ENCODE results near the gene DLG1. TPM values are rescaled to one million over a fixed set of nuclear protein-coding genes. Genes with fewer than 3 reads are reported as not detected.

The DLG1 gene
- total RNA-seq, 4 donors from 2014 or later: 134 to 211 (median 152) TPM

GRCh38 chr3:197030379-197031314 lies 267.8 kb downstream of the DLG1 start:
- WGBS, 2 donors (ENCODE audit: low coverage in 1 of 2): 87 to 88% methylated on average over 9 to 32 of the region's 33 CpGs
- H3K4me3 ChIP-seq: no peak overlapping the region
- peaks cover 5 to 31% (median 16%) of the 10 kb centered on the region in 4 donors for H3K4me1 ChIP-seq
- in situ Hi-C loops (cut with MboI; ENCODE audit: low pct_ligation_motif_present in 1 of 4, low pct_unique_long_range_greater_than_20kb in 1 of 4, low sequenced_read_pairs in 3 of 4): no loop called here
- no peaks in the 10 kb centered on the region for H3K36me3 ChIP-seq
- no peaks in the 10 kb centered on the region for H3K9me3 ChIP-seq
- no peak for DNase-seq
- peak overlapping the region in 3 of 4 donors; percentile 0 to 30 (median 16) for H3K27ac ChIP-seq
- TF ChIP-seq EP300 (IDR thresholded peaks at IDR 0.05; ENCODE audit: low read depth): no peak
- no peak for TF ChIP-seq CTCF (IDR thresholded peaks at IDR 0.05)
- TF ChIP-seq POLR2AphosphoS5 (IDR thresholded peaks at IDR 0.05): no peak
- TF ChIP-seq POLR2A (IDR thresholded peaks at IDR 0.05): no peak
- peaks cover 9% of the 10 kb centered on the region for H3K27me3 ChIP-seq
- intact Hi-C loops (cut with DNase I; ENCODE audit: low total_unique reads): no loop called here

- peak; percentile 72 for DNase-seq
- Histone ChIP-seq H3K4me3 (peak within 1 kb of the TSS; percentile 18 to 67 (median 56)), H3K36me3 (no peaks in the 10 kb centered on the region), H3K9me3 (no peaks in the 10 kb centered on the region), H3K4me1 (peaks cover 5 to 31% (median 16%) of the 10 kb centered on the region in 4 donors), H3K27ac (peak within 1 kb of the TSS; percentile 7 to 43 (median 34)), H3K27me3 (peaks cover 9% of the 10 kb centered on the region)
- intact Hi-C loops (cut with DNase I; ENCODE audit: low total_unique reads): no loop called here
- in situ Hi-C loops (cut with MboI; ENCODE audit: low pct_ligation_motif_present in 1 of 4, low pct_unique_long_range_greater_than_20kb in 1 of 4, low sequenced_read_pairs in 3 of 4): no loop called here
- TF ChIP-seq EP300 (IDR thresholded peaks at IDR 0.05; ENCODE audit: low read depth): no peak
- no peak for TF ChIP-seq POLR2AphosphoS5 (IDR thresholded peaks at IDR 0.05)
- no peak for TF ChIP-seq POLR2A (IDR thresholded peaks at IDR 0.05)
- peak; percentile 38 to 93 (median 76) for TF ChIP-seq CTCF (IDR thresholded peaks at IDR 0.05)
- WGBS, 2 donors (ENCODE audit: low coverage in 1 of 2): 1% methylated on average over 37 of the region's 60 CpGs; no CpG with 5 or more reads in 1 of the 2 donors
Observed at GRCh38 chr3:197029511-197030167, 268.8 kb downstream of the DLG1 start, which contains the start of gene MELTF. TSS of gene MELTF (minus strand) at chr3:197029817. CDS start at chr3:197029702, 115 bp downstream.

GRCh38 chr3:197028728-197029510 lies 269.5 kb downstream of the DLG1 start:
- H3K36me3 ChIP-seq: no peaks in the 10 kb centered on the region
- WGBS, 2 donors (ENCODE audit: low coverage in 1 of 2): 3% methylated on average over 31 of the region's 67 CpGs; no CpG with 5 or more reads in 1 of the 2 donors
- DNase-seq: peak; percentile 24
- H3K4me3 ChIP-seq: peak overlapping the region; percentile 18 to 67 (median 56)
- peaks cover 9% of the 10 kb centered on the region for H3K27me3 ChIP-seq
- H3K9me3 ChIP-seq: no peaks in the 10 kb centered on the region
- in situ Hi-C loops (cut with MboI; ENCODE audit: low pct_ligation_motif_present in 1 of 4, low pct_unique_long_range_greater_than_20kb in 1 of 4, low sequenced_read_pairs in 3 of 4) (no loop called here), intact Hi-C loops (cut with DNase I; ENCODE audit: low total_unique reads) (no loop called here)
- peaks cover 5 to 31% (median 16%) of the 10 kb centered on the region in 4 donors for H3K4me1 ChIP-seq
- TF ChIP-seq POLR2AphosphoS5 (IDR thresholded peaks at IDR 0.05) (no peak), POLR2A (IDR thresholded peaks at IDR 0.05) (no peak), EP300 (IDR thresholded peaks at IDR 0.05; ENCODE audit: low read depth) (no peak), CTCF (IDR thresholded peaks at IDR 0.05) (no peak)
- peak overlapping the region in 3 of 4 donors; percentile 7 to 43 (median 39) for H3K27ac ChIP-seq

Measured in transverse colon (tissue), 4 donors.